Right renal pelvis (tissue), 4 donors: ENCODE data around the gene NRBP1. TPM values are rescaled to one million over a fixed set of nuclear protein-coding genes. Genes with fewer than 3 reads are reported as not detected.

Experiments used
- DNase-seq, 4 donors: peaks; one replicate each; pipeline ENCODE4 v3.0.0-alpha.2; 2013; ENCODE audit warnings: low read depth in 4 of 4, low spot score in 3 of 4, missing footprints in 1 of 4
- polyA plus RNA-seq, 4 donors: library from polyadenylated mRNA; unstranded; fragments of 120-200 nt; gene quantifications; one replicate each; pipeline ENCODE4 v1.2.1, GENCODE V29; 2013; ENCODE audit not compliant: insufficient read length in 4 of 4

The NRBP1 gene
- polyA plus RNA-seq, result 100 to 1,000 TPM; 123 to 138 (median 132) TPM

GRCh38 chr2:27428213-27428977 lies at the start of gene NRBP1:
Gene NRBP1, plus strand, starts transcription at chr2:27428631. Its CDS starts 4,643 bp downstream, at chr2:27433274.
- peak; percentile 91 to 96 (median 91) for DNase-seq

DNA sequence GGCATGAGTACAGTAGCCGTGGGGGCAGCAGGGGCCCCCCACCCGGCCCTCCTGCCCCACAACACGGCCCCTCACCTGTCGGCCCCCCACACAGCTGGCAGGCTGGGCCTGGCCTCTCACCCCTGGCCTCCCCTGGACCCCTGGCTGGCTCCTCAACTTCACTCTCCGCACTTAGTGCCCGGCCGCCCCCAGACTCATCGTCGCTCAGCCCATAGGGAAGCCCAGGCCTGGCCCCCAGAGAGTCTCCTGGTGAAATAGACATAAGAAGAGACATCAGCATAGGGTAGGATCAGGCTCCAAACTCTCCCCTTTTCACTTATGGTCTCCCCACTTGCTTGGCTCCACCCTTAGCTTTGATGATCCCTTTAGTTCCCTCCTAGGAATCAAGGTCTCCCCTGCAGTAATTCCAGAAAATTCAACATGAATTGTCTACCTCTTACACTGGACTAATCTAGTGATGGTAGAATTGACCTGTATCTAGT lies 49.6 kb upstream of the NRBP1 start:
- DNase-seq, result no peak

DNA sequence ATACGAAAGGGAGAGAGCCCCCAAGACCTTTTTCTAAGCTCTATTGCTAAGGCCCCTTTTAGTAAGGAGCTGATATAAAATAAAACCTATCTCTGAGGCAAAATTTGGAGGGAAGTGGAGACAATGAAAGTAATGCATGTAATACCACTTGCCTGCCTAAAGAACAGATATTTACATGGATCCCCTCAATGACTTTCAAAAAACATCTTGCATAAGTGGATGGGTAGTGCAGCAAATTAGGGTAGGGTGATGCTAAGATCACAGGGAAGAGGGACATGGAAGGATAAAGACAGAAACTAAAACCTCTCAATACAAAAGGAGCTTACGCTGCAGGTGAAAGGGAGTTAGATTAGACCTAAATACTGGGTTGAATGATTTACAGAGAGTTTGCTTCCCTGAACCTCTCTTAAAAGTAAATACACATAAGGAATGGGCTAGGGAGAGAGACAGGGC lies 49.0 kb upstream of the NRBP1 start:
- no peak for DNase-seq

- peak in 1 of 4 donors; percentile 24 for DNase-seq
Measured at GRCh38 chr2:27379836-27380625, 48.4 kb upstream of the NRBP1 start.

DNA sequence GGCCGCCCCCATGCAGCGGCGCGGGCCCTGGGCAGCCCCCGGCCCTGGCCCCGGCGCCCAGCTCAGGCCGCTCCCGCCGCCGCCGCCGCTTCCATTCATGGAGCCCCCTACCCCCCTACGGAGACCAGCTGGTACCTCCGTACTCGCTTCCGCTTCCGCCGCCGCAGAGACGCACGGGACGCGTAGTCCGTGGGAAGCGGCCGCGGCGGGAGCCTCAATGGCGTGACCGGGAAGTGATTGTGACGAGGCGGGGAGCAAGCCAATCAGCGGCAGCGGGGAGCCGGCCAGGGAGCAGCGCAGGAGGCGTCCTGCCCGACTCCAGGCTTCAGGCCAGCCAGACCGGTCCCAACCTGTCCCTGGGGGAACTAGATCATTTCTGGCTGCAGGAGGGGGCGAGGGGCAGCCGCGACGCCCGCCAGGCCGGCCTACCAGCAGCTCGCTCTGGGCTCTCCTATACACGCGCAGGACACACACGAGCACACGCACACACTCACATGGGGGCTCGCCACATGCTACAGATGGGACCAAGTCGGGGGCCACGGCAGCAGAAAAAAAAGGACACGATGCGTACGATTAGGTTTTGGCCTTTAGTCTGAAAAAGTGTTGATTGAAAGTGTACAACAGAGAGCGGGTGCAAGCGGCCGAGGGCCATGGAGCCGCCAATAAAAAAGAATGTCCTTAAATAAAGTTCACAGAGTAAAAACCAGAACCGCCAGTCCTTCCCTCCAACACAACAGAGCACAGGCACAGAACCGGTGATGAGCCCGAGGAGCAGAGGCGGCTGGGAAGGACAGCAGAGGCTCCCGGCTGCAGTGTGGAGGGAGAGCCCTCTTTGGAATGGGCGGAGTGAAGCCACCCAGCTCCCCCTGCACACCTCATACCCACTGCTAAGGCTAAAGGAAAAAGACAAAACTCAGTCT lies 47.5 kb upstream of the NRBP1 start, which contains the start of gene ZNF513:
Gene ZNF513, minus strand, starts transcription at position 109 of the 920 bp plus-strand sequence. CDS start 208 bp downstream, outside the sequence.
- DNase-seq, result peak; percentile 90 to 92 (median 92)

GRCh38 chr2:27381577-27382181 lies 46.8 kb upstream of the NRBP1 start:
- no peak for DNase-seq

DNA sequence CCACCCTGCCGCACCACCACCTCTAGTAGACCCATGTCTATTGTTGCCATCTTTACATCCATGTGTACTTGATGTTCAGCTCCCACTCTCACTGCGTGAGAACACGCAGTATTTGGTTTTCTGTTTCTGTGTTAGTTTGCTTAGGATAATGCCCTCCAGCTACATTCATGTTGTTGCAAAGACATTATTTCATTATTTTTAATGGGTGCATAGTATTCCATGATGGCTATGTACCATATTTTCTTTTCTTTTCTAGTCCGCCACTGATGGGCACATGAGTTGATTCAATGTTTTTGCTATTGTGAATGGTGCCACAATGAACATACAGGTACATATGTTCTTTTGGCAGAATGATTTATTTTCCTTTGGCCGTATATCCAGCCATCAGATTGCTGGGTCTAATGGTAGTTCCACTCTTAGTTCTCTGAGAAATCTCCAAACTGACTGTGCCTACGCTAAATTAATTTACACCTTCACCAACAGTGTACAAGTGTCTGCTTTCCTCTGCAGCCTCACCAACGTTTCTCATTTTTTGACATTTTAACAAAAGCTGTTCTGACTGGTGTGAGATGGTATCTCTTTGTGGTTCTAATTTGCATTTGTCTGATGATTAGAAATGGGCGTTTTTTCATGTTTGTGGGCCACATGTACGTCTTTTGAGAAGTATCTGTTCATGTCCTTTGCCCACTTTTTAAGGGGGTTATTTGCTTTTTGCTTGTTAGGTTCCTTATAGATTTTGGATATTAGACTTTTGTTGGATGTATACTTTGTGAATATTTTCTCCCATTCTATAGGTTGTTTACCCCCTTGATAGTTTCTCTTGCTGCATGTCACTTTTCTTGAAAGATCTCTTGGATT lies 37.4 kb upstream of the NRBP1 start:
- DNase-seq, result no peak

DNA sequence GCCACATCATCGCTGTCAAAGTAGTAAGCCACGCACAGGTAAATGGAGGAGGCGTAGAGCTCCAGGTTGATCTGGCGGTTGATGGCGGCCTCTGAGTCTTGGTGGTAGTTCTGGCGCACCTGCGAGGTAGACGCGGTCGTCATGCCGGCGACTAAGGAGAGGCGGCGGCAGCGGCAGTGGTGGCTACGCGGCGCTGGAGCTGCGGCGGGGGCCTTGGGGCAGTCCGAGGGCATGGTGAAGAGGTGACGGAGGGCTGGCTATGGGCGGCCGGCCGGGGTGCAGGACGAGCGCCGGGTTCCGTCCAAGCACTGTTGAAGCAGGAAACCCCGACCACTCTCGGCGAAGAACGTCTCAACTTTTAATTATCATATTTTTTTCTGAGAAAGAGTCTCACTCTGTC lies 35.2 kb upstream of the NRBP1 start:
- no peak for DNase-seq

GRCh38 chr2:27398962-27399361 lies 29.5 kb upstream of the NRBP1 start:
- no peak for DNase-seq

DNA sequence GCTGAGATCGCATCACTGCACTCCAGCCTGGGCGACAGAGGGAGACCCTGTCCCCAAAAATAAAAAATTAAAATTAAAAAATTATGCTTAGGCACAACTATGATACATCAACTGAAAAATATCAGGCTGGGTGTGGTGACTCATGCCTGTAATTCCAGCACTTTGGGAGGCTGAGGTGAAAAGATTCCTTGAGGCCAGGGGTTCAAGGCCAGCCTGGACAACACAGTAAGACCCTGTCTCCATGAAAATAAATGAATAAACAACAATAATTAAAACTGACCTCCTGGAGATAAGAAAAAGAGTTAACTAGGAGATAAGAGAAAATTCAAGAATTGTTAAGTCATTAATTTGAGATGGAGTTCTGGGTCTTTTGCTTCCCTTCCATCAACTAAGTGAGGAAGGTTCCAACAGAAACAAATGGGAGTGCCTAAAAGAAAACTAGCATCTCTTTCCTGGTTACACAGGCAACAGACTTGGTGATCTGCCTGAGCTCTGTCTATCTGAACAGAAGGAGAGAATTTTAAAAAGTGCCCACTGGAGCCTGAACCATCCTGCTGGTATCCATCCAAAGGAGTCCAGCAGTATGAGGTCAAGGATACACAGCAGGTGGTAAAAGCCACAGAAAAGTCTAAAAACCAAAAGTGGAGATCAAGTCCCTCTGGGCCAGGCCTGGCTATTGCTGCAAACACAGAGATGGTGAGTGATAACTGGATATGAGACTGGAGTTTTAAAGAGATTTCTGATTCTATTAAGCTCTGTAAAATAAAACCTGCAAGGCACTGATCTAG lies 27.9 kb upstream of the NRBP1 start:
- DNase-seq, result no peak

GRCh38 chr2:27407798-27408491 lies 20.5 kb upstream of the NRBP1 start:
- peak in 2 of 4 donors; percentile 36 to 40 for DNase-seq

- no peak for DNase-seq
Measured at GRCh38 chr2:27408601-27409320, 19.7 kb upstream of the NRBP1 start.

- DNase-seq, result peak; percentile 85 to 91 (median 88)
Measured at GRCh38 chr2:27409321-27410073, 18.9 kb upstream of the NRBP1 start, which contains the start of gene PPM1G. Gene PPM1G, minus strand, starts transcription at chr2:27409591. Its CDS starts 169 bp downstream, at chr2:27409422.

DNA sequence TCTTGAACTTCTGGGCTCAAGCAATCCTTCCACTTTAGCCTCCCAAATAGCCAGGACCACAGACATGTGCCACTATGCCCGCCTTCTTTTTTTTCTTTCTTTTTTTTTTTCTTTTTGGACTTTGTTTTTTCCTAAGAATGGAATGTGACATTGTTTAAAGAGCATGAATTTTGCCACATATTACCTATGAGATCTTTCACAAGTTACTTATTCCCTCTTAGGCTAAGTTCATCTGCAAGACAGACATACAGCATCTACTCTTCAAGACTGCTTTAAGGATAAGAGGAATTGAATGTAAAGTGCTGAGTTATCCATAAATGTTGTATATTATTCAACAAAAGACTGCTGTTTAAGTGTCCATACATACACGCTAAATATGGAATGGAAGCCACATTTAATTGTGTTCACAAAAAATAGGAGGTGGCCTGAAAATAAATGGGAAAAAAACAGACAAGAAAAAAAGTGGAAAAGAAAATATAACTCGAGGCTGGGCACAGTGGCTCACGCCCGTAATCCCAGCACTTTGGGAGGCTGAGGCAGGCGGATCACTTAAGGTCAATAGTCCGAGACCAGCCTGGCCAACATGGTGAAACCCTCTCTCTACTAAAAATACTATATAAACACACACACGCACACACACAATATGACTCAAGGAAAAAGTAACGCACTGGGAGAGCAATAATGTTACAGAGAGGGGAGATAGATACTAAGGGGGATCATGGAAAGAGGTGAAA lies 15.8 kb upstream of the NRBP1 start:
- no peak for DNase-seq

- no peak for DNase-seq
Measured at GRCh38 chr2:27416151-27416550, 12.3 kb upstream of the NRBP1 start.
